NK-92 treated with Interleukin-12 subunit alpha and Interleukin-12 subunit beta, amount 100 ng/mL, for 24 hours (cell line): ENCODE measurements around the gene AKR1C4.
"Not testable (repeated sequence)": the region's sequence is repeated elsewhere in the genome, so short reads cannot be mapped to it uniquely, and the experiment has no call there.

Source experiments
- DNase-seq: peaks from one replicate; lab custom pipeline; 2025; lab: John Stamatoyannopoulos, UW

AKR1C4 gene

DNA sequence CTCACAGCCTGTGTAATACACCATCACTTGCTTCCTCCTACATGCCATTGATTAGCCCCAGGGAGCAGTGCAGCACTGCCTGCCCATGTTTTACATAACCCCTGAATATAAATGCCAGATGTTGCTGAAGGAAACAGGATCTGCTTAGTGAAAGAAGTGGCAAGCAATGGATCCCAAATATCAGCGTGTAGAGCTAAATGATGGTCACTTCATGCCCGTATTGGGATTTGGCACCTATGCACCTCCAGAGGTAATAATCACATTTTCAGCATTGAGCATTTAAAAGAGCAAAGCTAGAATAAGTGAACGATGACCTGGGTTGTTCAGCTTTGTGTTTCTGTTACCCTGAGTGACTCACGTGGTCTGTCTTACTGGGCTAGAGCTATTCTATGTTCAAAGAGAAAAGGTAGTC lies at the start of gene AKR1C4:
Gene AKR1C4, plus strand, starts transcription at position 136 of the 412 bp plus-strand sequence. Its CDS starts 31 bp downstream, at position 167.
- no peak for DNase-seq

GRCh38 chr10:5146920-5147254 lies 49.8 kb upstream of the AKR1C4 start:
- no peak for DNase-seq

DNA sequence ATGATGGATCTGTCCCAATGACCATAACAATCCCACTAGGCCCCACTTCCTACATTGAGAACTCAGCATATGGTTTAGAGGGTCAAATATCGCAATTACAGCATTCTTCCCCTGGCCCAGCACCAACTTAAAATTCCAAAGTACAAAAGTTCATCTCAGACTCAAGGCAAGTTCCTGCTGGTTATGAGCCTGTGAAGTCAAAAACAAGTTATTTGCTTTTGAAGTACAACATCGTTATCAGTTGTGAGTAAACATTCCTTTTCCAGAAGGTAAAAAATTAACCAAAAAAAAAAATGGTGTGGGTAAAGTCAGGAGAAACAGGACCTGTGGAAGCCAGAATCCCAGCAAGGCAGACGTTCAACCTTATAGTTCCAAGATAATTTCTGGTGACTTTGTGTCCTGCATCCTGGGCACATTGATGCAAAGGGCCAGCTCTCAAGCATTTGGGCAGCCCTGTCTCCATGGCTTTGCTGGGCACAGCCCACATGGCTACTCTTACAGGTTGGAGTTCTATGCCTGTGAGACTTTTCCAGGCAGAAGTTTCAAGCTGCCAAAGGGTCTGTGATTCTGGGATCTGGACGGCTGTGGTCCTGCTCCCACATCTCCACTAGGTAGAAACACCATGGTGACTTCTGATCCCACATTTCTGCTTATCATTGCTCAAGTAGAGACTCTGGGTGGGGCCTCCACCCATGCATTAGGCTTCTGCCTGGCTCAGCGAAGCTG lies 49.2 kb upstream of the AKR1C4 start:
- no peak for DNase-seq

DNA sequence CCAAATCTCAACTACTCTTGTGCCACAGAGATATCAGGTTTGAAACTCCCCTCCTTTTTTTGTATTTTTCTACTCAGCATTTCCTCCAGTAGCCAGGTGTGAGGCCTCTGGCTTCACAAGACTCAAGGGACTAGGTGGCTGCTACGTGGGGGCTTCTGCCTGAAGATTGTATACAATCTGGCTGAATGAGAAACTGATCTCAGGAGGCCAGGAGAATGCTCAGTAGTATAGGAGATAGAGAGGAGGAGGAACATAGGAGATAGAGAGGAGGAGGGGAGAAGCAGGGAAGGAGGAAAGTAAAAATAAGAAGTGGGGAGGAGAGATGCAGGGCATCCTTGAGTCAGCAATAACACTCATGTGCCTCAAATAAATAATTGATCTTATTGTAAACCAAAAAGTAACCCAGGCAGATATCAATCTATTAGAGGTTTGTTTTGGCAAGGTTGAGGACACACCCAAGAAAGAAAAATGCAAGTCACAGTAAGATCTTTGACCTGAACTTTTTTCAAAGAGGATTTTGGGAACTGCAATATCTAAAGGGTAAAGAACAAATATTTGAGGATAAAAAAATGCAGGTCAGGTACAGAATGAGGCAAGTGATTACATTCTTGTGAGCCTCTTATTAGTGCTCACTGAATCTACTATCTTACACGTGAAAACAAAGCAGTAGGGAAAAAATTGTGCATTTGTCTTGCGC lies 48.5 kb upstream of the AKR1C4 start:
- DNase-seq: no peak

DNA sequence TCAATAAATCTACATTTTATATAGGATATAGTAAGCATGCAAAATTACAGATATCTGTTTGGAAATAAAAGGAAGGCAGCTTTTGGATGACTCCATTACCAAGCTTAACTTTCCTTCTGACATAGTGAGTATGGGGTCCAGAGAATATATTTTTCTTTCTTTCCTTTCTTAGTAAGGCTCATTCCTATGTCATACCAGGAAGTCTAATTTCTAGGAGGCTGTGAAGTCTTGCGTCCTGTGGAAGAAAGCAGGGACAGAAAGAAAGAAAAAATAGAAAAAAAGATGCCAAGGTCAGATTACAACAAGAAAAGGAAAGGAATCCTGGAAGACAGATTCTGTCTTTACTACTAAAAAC lies 48.0 kb upstream of the AKR1C4 start:
- no peak for DNase-seq

GRCh38 chr10:5151076-5151475 lies 45.6 kb upstream of the AKR1C4 start:
- DNase-seq: no peak

DNA sequence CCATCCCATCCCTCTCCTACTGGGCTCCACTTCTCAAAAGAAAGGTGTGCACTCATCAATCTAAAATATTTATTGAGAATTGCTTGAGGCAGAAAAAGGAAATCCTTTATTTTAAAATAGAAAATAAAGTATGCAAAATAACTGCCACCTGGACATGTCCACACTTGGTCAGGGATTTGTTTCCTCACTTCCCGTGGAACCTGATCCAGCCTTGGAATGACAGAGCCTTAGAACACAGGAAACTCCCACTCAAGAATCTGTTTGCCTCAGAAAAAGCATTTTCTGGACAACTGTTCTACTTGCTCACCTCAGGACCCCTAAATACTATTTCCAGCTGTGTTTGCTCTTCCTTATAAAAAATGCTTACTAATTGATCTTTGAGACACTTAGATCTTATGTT lies 40.7 kb upstream of the AKR1C4 start:
- no peak for DNase-seq

- DNase-seq: no peak
These were observed 39.1 kb upstream of the AKR1C4 start for GRCh38 chr10:5157501-5157900.

DNA sequence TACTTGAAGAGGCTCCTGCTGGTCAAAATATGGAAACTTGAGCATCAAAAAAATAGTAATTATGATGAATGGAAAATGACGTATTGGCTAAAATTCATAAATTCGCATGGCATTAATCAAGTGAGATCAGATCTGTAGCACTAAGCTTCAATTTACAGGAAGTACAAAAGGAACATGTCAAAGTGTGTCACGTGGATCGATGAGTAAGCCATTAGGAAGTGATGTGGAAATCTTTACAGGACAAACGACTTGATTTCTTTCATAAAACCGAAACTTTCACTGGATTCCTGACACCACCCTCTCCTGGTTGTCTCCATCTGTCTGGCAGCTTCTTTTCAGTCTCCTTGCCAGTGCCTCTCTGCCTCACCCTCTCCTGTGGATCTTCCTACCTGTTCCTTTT lies 37.5 kb upstream of the AKR1C4 start:
- no peak for DNase-seq

- DNase-seq: no peak
These were observed 33.1 kb upstream of the AKR1C4 start for GRCh38 chr10:5163487-5163886.

DNA sequence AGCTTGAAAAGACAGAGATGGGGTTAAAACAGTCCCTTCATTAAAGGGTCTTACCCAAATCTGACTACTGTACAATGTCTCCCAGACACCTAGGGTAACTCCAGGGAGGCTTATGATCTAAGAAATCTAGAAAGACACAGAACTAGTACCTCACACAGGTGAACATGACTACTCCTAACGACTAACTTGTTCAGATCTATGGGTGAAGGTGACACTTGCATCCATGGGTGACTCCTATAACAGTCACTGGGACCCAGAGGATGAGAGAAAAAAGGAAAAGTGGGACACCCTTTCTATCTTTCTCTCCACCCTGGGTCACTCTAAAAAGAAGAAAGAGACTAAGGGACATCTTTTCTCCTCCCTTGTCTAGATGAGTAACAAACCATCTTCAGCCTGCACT lies 30.9 kb upstream of the AKR1C4 start:
- no peak for DNase-seq

DNA sequence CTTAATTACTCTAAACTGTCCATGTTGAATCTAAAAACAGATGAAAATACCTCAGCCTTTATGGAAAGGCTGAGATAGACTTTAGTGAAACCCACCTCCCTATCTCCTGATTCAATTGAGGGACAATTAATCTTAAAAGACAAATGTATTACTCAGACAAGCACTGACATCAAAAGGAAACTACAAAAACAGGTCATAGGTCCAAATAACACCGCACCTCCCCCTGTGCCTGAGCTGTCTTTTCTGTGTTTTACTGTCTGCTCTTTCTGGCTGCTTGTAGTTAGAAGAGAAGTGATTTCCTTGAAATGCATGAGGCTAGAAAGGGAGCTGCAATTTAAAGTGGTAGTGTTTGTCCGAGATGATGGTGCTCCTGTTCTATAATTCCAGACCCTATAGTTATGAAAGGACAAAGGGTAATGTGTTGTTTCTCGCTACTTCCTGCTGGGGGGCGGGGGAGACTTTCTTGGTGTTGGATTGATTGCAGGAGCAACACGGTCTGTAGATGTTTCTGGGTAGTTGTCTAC lies 27.7 kb upstream of the AKR1C4 start:
- DNase-seq: no peak

GRCh38 chr10:5175581-5175980 lies 21.1 kb upstream of the AKR1C4 start:
- DNase-seq: not testable (repeated sequence)

DNA sequence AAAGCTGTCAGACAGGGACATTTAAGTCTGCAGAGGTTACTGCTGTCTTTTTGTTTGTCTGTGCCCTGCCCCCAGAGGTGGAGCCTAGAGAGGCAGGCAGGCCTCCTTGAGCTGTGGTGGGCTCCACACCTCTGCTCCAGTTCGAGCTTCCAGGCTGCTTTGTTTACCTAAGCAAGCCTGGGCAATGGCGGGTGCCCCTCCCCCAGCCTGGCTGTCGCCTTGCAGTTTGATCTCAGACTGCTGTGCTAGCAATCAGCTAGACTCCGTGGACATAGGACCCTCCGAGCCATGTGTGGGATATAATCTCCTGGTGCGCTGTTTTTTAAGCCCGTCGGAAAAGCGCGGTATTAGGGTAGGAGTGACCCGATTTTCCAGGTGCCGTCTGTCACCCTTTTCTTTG lies 16.1 kb upstream of the AKR1C4 start:
- not testable (repeated sequence) for DNase-seq

DNA sequence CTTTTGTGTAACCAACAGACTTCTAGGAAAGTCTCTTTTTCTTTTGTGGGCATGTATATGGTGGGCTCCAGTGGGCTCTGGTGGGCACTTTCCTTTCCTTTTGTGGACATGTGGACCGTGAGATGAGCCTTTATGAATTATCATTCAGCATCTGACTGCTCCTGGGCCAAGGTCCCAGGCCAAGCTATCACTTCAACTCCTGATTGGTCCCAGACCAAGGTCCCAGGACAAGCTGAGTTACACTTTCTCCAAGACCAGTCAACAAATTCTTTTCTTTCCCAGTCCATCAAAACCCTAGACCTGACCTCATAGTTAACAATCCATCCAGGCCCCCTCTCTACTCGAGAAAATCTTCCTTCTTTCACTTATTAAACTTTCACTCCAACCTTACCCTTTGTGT lies 12.7 kb upstream of the AKR1C4 start:
- no peak for DNase-seq

- no peak for DNase-seq
These were observed 11.5 kb upstream of the AKR1C4 start, which contains the start of gene AKR1C8 for GRCh38 chr10:5184987-5185775. AKR1C8 (minus strand) TSS chr10:5185150; CDS start chr10:5185104, 46 bp downstream.

GRCh38 chr10:5187867-5188266 lies 8.8 kb upstream of the AKR1C4 start:
- DNase-seq: no peak

- DNase-seq: no peak
These were observed 8.3 kb upstream of the AKR1C4 start for GRCh38 chr10:5188358-5188757.

- DNase-seq: no peak
These were observed 2.2 kb upstream of the AKR1C4 start for GRCh38 chr10:5194431-5194830.

DNA sequence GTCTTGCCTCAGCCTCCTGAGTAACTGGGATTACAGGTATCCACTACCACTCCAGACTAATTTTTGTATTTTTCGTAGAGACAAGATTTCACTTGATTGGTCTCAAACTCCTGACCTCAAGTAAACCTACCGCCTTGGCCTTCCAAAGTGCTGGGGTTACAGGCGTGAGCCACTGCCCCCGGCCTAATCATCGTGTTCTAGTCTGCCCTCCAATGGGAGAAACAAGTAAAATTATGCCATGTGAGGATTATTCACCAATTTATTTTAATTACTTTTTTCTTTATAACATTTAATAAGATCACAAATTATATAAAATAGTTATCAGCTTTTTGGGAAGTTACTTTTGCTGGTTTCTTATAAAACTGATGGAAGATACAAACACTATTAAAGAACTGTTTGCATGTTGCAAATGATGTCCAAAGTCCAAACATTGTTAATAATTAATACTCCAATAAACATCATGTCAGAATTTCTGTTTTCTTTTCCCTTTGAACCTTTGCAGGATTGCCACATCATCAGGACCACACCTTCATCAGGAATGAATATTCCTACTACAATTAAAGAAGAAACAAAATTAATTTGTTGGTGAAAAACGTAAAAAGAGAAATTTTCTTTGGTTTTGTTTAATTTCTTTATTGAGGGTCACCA lies 786 bp upstream of the AKR1C4 start:
- no peak for DNase-seq

DNA sequence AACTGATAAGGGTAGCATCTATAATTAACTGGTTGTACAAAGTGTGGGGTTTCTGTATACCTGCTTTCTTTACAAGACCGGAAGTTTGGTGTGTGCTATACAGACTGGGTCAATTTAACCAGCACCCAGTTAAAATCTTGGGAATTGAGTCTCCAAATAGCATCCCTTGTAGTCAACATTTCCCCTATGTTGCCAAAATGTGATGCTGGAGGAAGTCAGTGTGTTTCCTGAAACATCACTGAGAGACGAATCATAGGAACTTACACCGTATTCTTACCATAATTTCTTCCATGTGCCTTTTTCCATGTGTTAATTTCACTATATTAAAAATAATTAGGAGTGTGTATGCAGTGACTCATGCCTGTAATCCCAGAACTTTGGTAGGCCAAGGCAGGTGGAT lies 1.7 kb downstream of the AKR1C4 start:
- DNase-seq: no peak

DNA sequence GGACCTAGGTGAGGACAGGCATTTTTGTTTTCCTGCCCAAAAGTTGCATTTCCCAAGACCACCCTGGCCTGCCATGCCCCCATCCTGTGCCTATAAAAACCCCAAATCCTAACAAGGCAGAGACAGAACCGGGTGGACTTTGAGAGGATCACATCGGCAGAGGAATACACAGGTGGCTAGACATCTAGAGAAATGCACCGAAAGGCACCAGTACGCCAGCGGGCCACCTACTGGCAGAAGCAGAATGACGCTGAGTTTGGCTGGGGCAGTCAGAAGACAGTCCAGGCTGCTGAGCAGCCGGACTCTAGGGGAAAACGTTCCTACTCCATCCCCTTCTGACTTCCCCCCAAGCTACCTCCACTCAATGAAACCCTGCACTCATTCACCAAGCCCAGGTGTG lies 2.8 kb downstream of the AKR1C4 start:
- DNase-seq: no peak
